SK-N-MC (cell line): ENCODE data around the gene CDH15.

ENCODE experiments used
- EZH2 ChIP-seq: fragments of 200-600 bp; sonication (generic); IDR thresholded peaks from one replicate; pipeline ENCODE4 v1.6.1; 2017; ENCODE audit warnings: antibody characterized with exemption
- POLR2AphosphoS5 ChIP-seq: IDR thresholded peaks from 2 replicates; pipeline ENCODE4 v1.6.1; 2012; ENCODE audit warnings: mild to moderate bottlenecking, low read depth, low read length, borderline replicate concordance

GRCh38 chr16:89168381-89169189 is 3.0 kb upstream of the CDH15 start:
- TF ChIP-seq POLR2AphosphoS5 (no peak), EZH2 (no peak)
